HG03439 (cell line): Measurements from ENCODE around the gene IRGC.

Source experiments
- ATAC-seq: cut with Tn5 transposase; IDR thresholded peaks from one replicate; pipeline ENCODE4 v1.9.1; 2021; ENCODE audit warnings: mild to moderate bottlenecking, moderate library complexity; ENCODE audit not compliant: unreplicated experiment

IRGC gene

DNA sequence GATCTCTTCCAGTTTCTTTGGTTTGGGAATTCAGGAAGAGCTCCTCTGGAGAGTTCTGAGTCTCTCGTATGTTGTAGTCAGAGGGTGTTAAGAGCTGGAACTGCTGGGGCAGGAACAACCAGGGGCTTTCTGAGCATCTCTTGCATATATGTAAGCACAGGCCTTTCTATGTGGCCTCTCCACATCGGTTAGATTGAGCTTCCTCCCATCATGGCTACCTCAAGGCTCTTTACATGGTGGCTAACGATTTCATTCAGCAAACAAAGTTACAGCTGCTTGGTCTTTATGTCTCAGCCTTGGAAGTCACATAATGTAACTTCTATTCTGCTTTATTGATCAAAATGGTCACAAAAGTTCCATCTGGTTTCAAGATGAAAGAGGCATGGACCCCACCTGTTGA is 25.4 kb upstream of the IRGC start:
- ATAC-seq, result no peak

DNA sequence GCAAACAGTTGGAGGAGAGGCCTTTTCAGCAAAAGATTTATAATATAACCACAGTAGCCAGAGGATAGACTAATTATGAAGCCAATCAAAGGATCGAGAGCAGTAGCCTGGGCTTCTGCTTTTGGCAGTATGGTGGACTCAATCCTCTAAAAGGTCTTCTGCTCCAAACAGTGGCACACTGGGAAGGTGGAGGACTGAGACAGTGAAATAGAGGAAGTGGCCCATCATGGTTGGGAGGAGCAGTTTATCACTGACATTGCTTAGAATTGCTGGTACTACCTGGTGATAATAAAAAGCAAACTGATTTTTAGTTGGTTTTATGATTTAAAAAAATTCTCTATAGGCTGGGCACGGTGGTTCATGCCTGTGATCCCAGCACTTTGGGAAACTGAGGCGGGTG is 25.0 kb upstream of the IRGC start:
- no peak for ATAC-seq

DNA sequence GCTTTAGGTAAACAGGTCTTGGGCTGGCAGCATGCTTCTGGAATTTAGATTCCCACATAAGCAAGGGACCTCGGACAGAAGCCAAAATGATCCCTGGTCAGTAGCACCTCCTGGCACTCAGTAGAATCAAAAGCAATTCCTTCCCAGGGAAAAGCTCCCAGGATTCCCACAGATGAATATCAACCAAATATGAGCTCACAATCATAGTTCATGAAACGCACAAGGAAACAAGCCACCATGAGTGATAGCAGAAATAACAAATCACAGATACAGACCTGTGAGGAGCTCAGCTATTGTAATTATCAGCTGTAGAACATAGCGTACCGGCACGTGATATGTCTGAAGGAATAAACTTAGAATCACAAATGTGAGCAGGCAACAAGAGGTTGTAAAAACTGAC is 24.1 kb upstream of the IRGC start:
- ATAC-seq, result no peak

- ATAC-seq, result no peak
These were observed 23.5 kb upstream of the IRGC start for GRCh38 chr19:43692385-43692784.

- ATAC-seq, result no peak
These were observed 23.0 kb upstream of the IRGC start for GRCh38 chr19:43692877-43693276.

- ATAC-seq, result no peak
These were observed 21.3 kb upstream of the IRGC start for GRCh38 chr19:43694553-43694952.

- no peak for ATAC-seq
These were observed 19.7 kb upstream of the IRGC start for GRCh38 chr19:43695985-43696704.

DNA sequence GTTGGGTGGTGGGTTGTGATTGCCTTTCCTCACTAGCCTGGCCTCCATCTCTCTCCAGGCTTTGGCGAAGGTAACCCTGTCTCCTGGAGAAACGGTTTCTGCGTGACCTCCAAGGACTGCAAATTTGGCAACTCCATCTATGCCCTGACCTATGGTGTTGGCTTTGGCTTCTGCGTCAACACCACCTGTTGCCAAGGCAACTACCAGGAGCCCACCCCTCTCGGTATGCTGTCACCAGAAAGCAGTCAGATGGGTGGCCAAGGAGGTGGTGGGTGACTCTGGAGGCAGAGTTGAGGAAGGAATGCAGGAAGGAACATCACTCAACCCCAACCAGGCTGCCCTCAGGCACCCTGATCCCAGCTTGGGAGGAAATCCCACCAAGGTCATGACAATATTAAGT is 18.6 kb upstream of the IRGC start:
- ATAC-seq, result no peak

GRCh38 chr19:43699506-43700394 is 16.1 kb upstream of the IRGC start:
- ATAC-seq, result no peak

DNA sequence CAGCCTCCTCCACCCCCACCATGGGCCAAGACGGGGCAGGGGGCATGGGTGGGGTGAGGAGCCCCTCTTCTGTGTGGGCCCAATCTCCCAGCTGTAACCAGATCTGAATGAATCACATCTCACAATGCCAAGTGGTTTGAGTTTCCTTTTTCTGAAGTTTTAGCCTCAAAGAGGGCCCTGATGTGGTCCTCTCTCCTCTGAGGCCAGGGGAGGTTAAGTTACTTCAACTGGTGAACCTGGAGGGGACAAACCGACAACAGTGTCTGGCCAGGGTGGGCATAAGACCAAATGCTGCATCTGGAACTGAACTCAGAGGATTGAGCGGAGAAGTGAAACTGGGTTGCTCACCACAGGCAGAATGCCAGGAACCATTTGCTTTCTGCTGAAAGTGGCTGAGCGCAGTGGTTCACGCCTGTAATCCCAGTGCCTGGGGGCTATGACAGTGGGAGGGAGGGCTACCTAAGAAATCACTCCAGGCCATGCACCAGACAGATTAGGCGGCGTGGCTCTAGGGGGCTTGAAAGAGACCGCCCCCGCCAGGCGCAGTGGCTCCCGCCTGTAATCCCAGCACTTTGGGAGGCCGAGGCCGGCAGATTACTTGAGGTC is 15.4 kb upstream of the IRGC start:
- ATAC-seq, result no peak

GRCh38 chr19:43704002-43704705 is 11.7 kb upstream of the IRGC start:
- no peak for ATAC-seq

DNA sequence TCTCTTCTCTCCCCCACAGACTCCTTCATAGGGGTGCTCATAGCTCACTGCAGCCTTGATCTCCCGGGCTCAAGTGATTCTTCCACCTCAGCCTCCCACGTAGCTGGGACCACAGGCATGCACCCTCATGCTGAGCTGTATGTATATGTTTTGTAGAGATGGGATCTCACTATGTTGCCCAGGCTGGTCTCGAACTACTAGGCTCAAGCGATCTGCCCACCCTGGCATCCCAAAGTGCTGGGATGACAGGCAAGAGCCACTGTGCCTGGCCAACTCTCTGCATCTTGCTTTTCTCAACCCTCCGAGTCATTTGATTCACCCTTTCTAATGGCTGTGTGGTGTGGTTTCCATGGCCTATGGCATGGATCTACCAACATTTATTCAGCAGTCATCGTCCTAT is 10.1 kb upstream of the IRGC start:
- no peak for ATAC-seq

DNA sequence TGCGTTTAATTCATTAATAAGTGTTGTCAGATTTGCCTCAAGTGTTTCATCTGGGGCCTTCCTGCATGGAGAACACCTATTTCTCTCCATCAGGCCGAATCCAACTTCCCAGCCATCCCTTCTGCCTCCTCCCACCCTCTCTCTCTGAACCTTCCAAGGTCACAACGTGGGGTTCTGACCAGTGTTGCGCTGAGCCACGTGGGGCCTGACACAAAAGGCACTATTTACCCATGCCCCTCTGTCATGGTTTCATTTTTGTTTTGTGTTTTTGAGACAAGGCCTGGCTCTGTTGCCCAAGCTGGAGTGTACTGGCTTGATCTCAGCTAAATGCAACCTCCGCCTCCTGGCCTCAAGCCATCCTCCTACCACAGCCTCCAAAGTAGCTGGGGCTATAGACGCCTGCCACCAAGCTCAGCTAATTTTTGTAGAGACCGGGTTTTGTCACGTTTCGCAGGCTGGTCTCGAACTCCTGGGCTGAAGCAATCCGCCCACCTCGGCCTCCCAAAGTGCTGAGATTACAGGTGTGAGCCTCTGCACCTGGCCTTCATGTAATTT is 8.6 kb upstream of the IRGC start:
- no peak for ATAC-seq

GRCh38 chr19:43708716-43709115 is 7.2 kb upstream of the IRGC start:
- ATAC-seq, result no peak

DNA sequence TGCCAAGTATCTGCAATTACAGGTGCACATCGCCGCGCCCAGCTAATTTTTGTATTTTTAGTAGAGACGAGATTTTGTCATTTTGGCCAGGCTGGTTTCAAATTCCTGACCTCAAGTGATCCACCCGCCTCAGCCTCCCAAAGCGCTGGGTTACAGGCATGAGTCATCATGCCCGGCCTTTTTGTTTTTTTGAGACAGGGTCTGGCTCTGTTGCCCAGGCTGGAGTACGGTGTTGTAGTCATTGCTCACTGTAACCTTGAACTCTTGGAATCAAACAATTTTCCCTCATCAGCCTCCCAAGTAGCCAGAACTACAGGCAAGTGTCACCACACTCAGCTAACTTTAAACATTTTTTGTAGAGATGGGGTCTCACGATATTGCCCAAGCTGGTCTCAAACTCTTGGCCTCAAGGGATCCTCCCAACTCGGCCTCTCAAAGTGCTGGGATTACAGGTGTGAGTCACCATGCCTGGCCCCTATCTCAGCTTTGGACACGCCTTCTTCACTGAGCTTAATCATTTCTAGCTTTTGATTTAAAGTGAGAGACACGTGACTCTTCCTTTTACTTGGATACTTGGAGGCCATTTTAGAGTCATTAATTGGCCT is 4.0 kb upstream of the IRGC start:
- no peak for ATAC-seq

DNA sequence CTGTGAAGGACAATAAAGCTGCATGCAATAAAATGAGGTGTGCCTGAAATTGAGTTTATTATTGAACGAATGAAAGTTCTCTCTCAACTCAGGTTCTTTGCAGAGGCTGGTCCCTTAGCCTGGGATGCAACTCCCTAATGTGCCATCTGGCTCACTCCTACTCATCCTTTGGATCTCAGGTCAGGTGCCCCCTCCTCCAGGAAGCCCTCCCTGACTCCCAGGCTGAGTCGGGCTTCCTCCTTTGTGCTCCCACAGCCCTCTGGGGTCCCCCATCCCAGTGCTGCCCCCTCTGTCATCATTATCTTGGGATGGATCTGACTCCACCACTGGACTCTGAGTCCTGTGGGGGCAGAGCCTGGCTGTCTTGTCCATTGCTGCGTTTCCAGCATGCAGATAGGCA is 2.7 kb upstream of the IRGC start:
- no peak for ATAC-seq

- no peak for ATAC-seq
These were observed 2.9 kb downstream of the IRGC start for GRCh38 chr19:43718627-43719377.

- no peak for ATAC-seq
These were observed 3.5 kb downstream of the IRGC start for GRCh38 chr19:43719378-43719868.

GRCh38 chr19:43719918-43720317 is 4.0 kb downstream of the IRGC start:
- no peak for ATAC-seq

GRCh38 chr19:43720936-43721335 is 5.1 kb downstream of the IRGC start:
- ATAC-seq, result no peak
